ENCODE measurements around the gene DRC3.

The DRC3 gene

DNA sequence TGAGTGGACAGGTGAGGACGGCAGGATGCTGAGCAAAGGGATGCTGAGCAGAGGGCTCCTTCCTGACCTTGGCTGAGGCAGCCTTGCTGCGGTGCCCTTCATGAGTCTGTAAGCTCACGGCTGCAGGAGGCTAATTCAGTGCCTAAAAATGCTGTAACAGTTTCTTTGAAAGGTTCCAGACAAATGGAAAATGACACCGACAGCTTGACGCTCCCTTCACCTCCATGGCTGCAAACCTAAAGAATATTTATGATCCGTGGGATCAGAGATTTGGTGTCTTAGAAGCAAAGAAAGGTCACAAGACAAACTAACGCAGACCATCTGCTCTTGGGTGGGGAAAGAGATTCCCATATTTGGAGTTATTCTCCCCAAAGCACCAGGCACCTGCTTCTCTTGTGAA is 28.4 kb upstream of the DRC3 start:
- DNase-seq (ENCODE audit: extremely low read depth, insufficient read length): no peak
- TF ChIP-seq CTCF (IDR thresholded peaks at IDR 0.05; ENCODE audit: insufficient read depth, low read length, poor library complexity, severe bottlenecking): no peak
- H3K27me3 ChIP-seq (replicated peaks; ENCODE audit: control insufficient read depth, insufficient read depth, low read length): no peaks in the 10 kb centered on the region
- no peak overlapping the region for H3K4me3 ChIP-seq (replicated peaks; ENCODE audit: low read depth, low read length)
- H3K36me3 ChIP-seq (ENCODE audit: control insufficient read depth, insufficient read depth, low read length): no peaks in the 10 kb centered on the region

GRCh38 chr17:17944743-17945142 is 27.9 kb upstream of the DRC3 start:
- Histone ChIP-seq H3K4me3 (replicated peaks; ENCODE audit: low read depth, low read length) (no peak overlapping the region), H3K36me3 (ENCODE audit: control insufficient read depth, insufficient read depth, low read length) (no peaks in the 10 kb centered on the region), H3K27me3 (replicated peaks; ENCODE audit: control insufficient read depth, insufficient read depth, low read length) (no peaks in the 10 kb centered on the region)
- DNase-seq (ENCODE audit: extremely low read depth, insufficient read length): no peak
- no peak for TF ChIP-seq CTCF (IDR thresholded peaks at IDR 0.05; ENCODE audit: insufficient read depth, low read length, poor library complexity, severe bottlenecking)

DNA sequence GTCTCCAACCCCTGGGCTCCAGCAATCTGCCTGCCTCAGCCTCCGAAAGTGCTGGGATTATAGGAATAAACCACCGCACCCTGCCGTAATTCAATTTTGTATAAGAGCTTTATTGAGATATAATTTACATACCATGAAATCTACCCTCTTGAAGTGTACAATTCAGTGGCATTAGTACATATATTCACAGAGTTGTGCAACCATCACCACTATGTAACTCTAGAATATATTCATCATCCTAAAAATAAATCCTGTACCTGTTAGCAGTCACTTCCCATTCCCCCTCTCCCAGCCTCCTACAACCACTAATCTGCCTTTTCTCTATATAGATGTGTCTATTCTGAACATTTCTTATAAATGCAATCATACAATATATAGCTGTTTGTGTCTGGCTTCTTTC is 26.6 kb upstream of the DRC3 start:
- TF ChIP-seq CTCF (IDR thresholded peaks at IDR 0.05; ENCODE audit: insufficient read depth, low read length, poor library complexity, severe bottlenecking): no peak
- no peak for DNase-seq (ENCODE audit: extremely low read depth, insufficient read length)
- H3K36me3 ChIP-seq (ENCODE audit: control insufficient read depth, insufficient read depth, low read length): no peaks in the 10 kb centered on the region
- no peak overlapping the region for H3K4me3 ChIP-seq (replicated peaks; ENCODE audit: low read depth, low read length)
- no peaks in the 10 kb centered on the region for H3K27me3 ChIP-seq (replicated peaks; ENCODE audit: control insufficient read depth, insufficient read depth, low read length)

- no peak overlapping the region for H3K4me3 ChIP-seq (replicated peaks; ENCODE audit: low read depth, low read length)
- TF ChIP-seq CTCF (IDR thresholded peaks at IDR 0.05; ENCODE audit: insufficient read depth, low read length, poor library complexity, severe bottlenecking): no peak
- H3K27me3 ChIP-seq (replicated peaks; ENCODE audit: control insufficient read depth, insufficient read depth, low read length): no peaks in the 10 kb centered on the region
- no peaks in the 10 kb centered on the region for H3K36me3 ChIP-seq (ENCODE audit: control insufficient read depth, insufficient read depth, low read length)
- no peak for DNase-seq (ENCODE audit: extremely low read depth, insufficient read length)
These were observed 25.4 kb upstream of the DRC3 start for GRCh38 chr17:17947309-17947708.

DNA sequence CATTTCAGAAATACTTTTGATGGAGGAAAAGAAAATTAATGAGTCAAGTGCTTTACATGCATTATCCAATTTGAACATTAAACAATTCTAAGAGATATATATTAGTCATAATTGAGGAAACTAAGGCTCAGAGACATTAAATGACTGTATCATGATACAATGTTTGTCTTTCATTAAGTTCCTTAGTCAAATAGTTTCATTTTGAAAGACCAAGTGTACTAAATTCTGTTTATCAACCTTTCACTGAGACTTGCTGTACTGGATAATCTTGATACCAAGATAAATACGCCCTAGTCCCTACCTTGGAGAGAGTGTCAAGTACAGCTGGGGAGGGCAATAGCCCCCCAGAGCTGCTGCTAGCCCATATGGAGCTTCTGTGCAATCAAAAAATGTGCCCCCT is 24.7 kb upstream of the DRC3 start:
- Histone ChIP-seq H3K4me3 (replicated peaks; ENCODE audit: low read depth, low read length) (no peak overlapping the region), H3K27me3 (replicated peaks; ENCODE audit: control insufficient read depth, insufficient read depth, low read length) (no peaks in the 10 kb centered on the region), H3K36me3 (ENCODE audit: control insufficient read depth, insufficient read depth, low read length) (no peaks in the 10 kb centered on the region)
- TF ChIP-seq CTCF (IDR thresholded peaks at IDR 0.05; ENCODE audit: insufficient read depth, low read length, poor library complexity, severe bottlenecking): no peak
- no peak for DNase-seq (ENCODE audit: extremely low read depth, insufficient read length)

GRCh38 chr17:17950347-17950746 is 22.3 kb upstream of the DRC3 start:
- Histone ChIP-seq H3K27me3 (replicated peaks; ENCODE audit: control insufficient read depth, insufficient read depth, low read length) (no peaks in the 10 kb centered on the region), H3K4me3 (replicated peaks; ENCODE audit: low read depth, low read length) (no peak overlapping the region), H3K36me3 (ENCODE audit: control insufficient read depth, insufficient read depth, low read length) (no peaks in the 10 kb centered on the region)
- DNase-seq (ENCODE audit: extremely low read depth, insufficient read length): no peak
- TF ChIP-seq CTCF (IDR thresholded peaks at IDR 0.05; ENCODE audit: insufficient read depth, low read length, poor library complexity, severe bottlenecking): no peak
